ENCODE data around the gene DNAJC21.
A peak's percentile ranks its signal among the peaks of the same experiment; 100 is the strongest.
"Not testable (repeated sequence)": the region's sequence is repeated elsewhere in the genome, so short reads cannot be mapped to it uniquely, and the experiment has no call there.

The DNAJC21 gene

GRCh38 chr5:34918025-34918424 is 11.3 kb upstream of the DNAJC21 start:
- no peak for ATAC-seq

GRCh38 chr5:34919077-34919476 is 10.3 kb upstream of the DNAJC21 start:
- TF ChIP-seq TOX (CRISPR knock-in tag; IDR thresholded peaks at IDR 0.05; ENCODE audit: borderline replicate concordance) = no peak
- ATAC-seq = no peak

More at GRCh38 chr5:34918025-34918424, 11.3 kb upstream of the DNAJC21 start:
- no peak for TF ChIP-seq CSRNP3 (CRISPR knock-in tag; IDR thresholded peaks at IDR 0.05)
- TF ChIP-seq ZFP3 (CRISPR knock-in tag; IDR thresholded peaks at IDR 0.05) = no peak
- TF ChIP-seq GLIS3 (CRISPR knock-in tag; IDR thresholded peaks at IDR 0.05) = no peak
- no peak for TF ChIP-seq ZNF565 (CRISPR knock-in tag; conservative IDR thresholded peaks at IDR 0.05; ENCODE audit: low read depth)
- no peak for TF ChIP-seq ESRRG (CRISPR knock-in tag; IDR thresholded peaks at IDR 0.05)
- no peak for TF ChIP-seq RARB (CRISPR knock-in tag; IDR thresholded peaks at IDR 0.05)
- no peak for TF ChIP-seq TOX (CRISPR knock-in tag; IDR thresholded peaks at IDR 0.05; ENCODE audit: borderline replicate concordance)
- no peak for TF ChIP-seq ISL1 (CRISPR knock-in tag; IDR thresholded peaks at IDR 0.05)
- TF ChIP-seq TSHZ2 (CRISPR knock-in tag; IDR thresholded peaks at IDR 0.05) = no peak
- TF ChIP-seq POU6F1 (CRISPR knock-in tag; IDR thresholded peaks at IDR 0.05; ENCODE audit: borderline replicate concordance, low read depth) = no peak
- TF ChIP-seq ZNF70 (CRISPR knock-in tag; IDR thresholded peaks at IDR 0.05) = no peak
- no peak for TF ChIP-seq ARNTL (CRISPR knock-in tag; IDR thresholded peaks at IDR 0.05; ENCODE audit: borderline replicate concordance, low read depth)
- no peak for TF ChIP-seq PATZ1 (CRISPR knock-in tag; IDR thresholded peaks at IDR 0.05; ENCODE audit: borderline replicate concordance)
- TF ChIP-seq ZFP30 (CRISPR knock-in tag; IDR thresholded peaks at IDR 0.05) = no peak
- TF ChIP-seq ZC3H10 (CRISPR knock-in tag; IDR thresholded peaks at IDR 0.05) = no peak
- TF ChIP-seq OSR1 (CRISPR knock-in tag; IDR thresholded peaks at IDR 0.05) = no peak
- no peak for TF ChIP-seq CREB5 (CRISPR knock-in tag; IDR thresholded peaks at IDR 0.05; ENCODE audit: low read depth)

GRCh38 chr5:34923256-34923655 is 6.1 kb upstream of the DNAJC21 start:
- ATAC-seq = not testable (repeated sequence)

GRCh38 chr5:34923694-34924461 is 5.5 kb upstream of the DNAJC21 start:
- ATAC-seq = peak; percentile 91
- TF ChIP-seq RARB (CRISPR knock-in tag; IDR thresholded peaks at IDR 0.05) (no peak), ZNF565 (CRISPR knock-in tag; conservative IDR thresholded peaks at IDR 0.05; ENCODE audit: low read depth) (no peak), ARNTL (CRISPR knock-in tag; IDR thresholded peaks at IDR 0.05; ENCODE audit: borderline replicate concordance, low read depth) (no peak), CREB5 (CRISPR knock-in tag; IDR thresholded peaks at IDR 0.05; ENCODE audit: low read depth) (no peak)
